ENCODE results near the gene PUS10.

- TF ChIP-seq CTCF (CRISPR knock-in tag; IDR thresholded peaks at IDR 0.05) (no peak), EP300 (IDR thresholded peaks at IDR 0.05; ENCODE audit: low read depth in 2 of 2, low read length in 2 of 2) (no peak), EP300 (CRISPR knock-in tag; IDR thresholded peaks at IDR 0.05; ENCODE audit: borderline replicate concordance) (no peak), ZNF552 (CRISPR knock-in tag; IDR thresholded peaks at IDR 0.05; ENCODE audit: borderline replicate concordance) (no peak), RXRA (CRISPR knock-in tag; IDR thresholded peaks at IDR 0.05) (no peak)
- TF ChIP-seq, protein P1, sequence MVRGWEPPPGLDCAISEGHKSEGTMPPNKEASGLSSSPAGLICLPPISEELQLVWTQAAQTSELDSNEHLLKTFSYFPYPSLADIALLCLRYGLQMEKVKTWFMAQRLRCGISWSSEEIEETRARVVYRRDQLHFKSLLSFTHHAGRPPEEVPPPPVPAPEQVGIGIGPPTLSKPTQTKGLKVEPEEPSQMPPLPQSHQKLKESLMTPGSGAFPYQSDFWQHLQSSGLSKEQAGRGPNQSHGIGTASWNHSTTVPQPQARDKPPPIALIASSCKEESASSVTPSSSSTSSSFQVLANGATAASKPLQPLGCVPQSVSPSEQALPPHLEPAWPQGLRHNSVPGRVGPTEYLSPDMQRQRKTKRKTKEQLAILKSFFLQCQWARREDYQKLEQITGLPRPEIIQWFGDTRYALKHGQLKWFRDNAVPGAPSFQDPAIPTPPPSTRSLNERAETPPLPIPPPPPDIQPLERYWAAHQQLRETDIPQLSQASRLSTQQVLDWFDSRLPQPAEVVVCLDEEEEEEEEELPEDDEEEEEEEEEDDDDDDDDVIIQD (CRISPR knock-in tag; IDR thresholded peaks at IDR 0.05; ENCODE audit: low read depth): no peak
Observed at GRCh38 chr2:60939622-60940021, 78.4 kb downstream of the PUS10 start.

Data from HepG2 (cell line).